K562 (cell line): ENCODE measurements around the gene PLEK2. TPM values are rescaled to one million over a fixed set of nuclear protein-coding genes. Genes with fewer than 3 reads are reported as not detected.

Source experiments
- DIDO1 ChIP-seq: fragments of 450-650 bp; IDR thresholded peaks from 2 replicates; pipeline ENCODE4 v1.6.1; 2016; ENCODE audit warnings: low read depth, missing biosample characterization, missing genetic modification characterization
- EP400 ChIP-seq: fragments of 450-650 bp; IDR thresholded peaks from 2 replicates; pipeline ENCODE4 v1.6.1; 2017; ENCODE audit warnings: antibody characterized with exemption, mild to moderate bottlenecking, moderate library complexity
- ETV1 ChIP-seq: fragments of 450-650 bp; conservative IDR thresholded peaks from 2 replicates; pipeline ENCODE4 v1.6.1; 2016; ENCODE audit warnings: missing genetic modification characterization, control low read depth, low read depth, missing compliant biosample characterization
- FOXJ2 ChIP-seq: fragments of 200-800 bp; sonication (Bioruptor generic); IDR thresholded peaks from 2 replicates; pipeline ENCODE4 v1.6.1; 2016; ENCODE audit warnings: missing genetic modification characterization, missing compliant biosample characterization
- GABPB1 ChIP-seq: sonication (generic); formaldehyde crosslinking; IDR thresholded peaks from 2 replicates; pipeline ENCODE4 v1.8.0; 2022; ENCODE audit warnings: mild to moderate bottlenecking, missing genetic modification reagents
- JUND ChIP-seq, 2 experiments: IDR thresholded peaks; 2 replicates in 1 of 2; 3 replicates in 1 of 2; pipeline ENCODE4 v1.6.1; 2011; ENCODE audit warnings: borderline replicate concordance in 2 of 2, low read depth in 2 of 2, low read length in 2 of 2, improper control_type of control experiment in 1 of 2, missing biosample characterization in 1 of 2, missing genetic modification characterization in 1 of 2, missing genetic modification reagents in 1 of 2
- KAT7 ChIP-seq: sonication (generic); formaldehyde crosslinking; IDR thresholded peaks from 2 replicates; pipeline ENCODE4 v1.8.0; 2022; ENCODE audit warnings: missing genetic modification reagents, mild to moderate bottlenecking, borderline replicate concordance
- MXI1 ChIP-seq: IDR thresholded peaks from 2 replicates; pipeline ENCODE4 v1.6.1; 2011; ENCODE audit warnings: low read depth, mild to moderate bottlenecking, improper control_type of control experiment, low read length
- MYBL2 ChIP-seq, 2 experiments: fragments of 450-650 bp in 1 of 2; sonication (generic) in 1 of 2; formaldehyde crosslinking in 1 of 2; IDR thresholded peaks; 2 replicates each; pipeline versions ENCODE4 v1.6.1 to v1.8.1; 2017 to 2022; ENCODE audit warnings: borderline replicate concordance in 1 of 2, inconsistent platforms in 1 of 2, low read depth in 1 of 2, mild to moderate bottlenecking in 1 of 2, missing genetic modification reagents in 1 of 2, moderate library complexity in 1 of 2
- NCOA4 ChIP-seq: fragments of 450-650 bp; IDR thresholded peaks from 2 replicates; pipeline ENCODE4 v1.6.1; 2018; ENCODE audit warnings: mild to moderate bottlenecking; ENCODE audit not compliant: partially characterized antibody
- RBBP5 ChIP-seq: fragments of 200-600 bp; sonication (generic); IDR thresholded peaks from 2 replicates; pipeline ENCODE4 v1.6.1; 2012; ENCODE audit warnings: borderline replicate concordance, mild to moderate bottlenecking, low read length, control low read depth, inconsistent platforms; ENCODE audit not compliant: insufficient read depth, poor library complexity, severe bottlenecking
- RBFOX2 ChIP-seq: fragments of 200-400 bp; formaldehyde crosslinking; IDR thresholded peaks from 2 replicates; pipeline ENCODE4 v1.6.1; 2017; ENCODE audit warnings: low read depth, mild to moderate bottlenecking, low read length, moderate library complexity
- SMAD4 ChIP-seq: fragments of 250-450 bp; sonication (Bioruptor Pico); conservative IDR thresholded peaks from 2 replicates; pipeline ENCODE4 v1.8.0; 2021; ENCODE audit warnings: inconsistent platforms, mild to moderate bottlenecking, moderate library complexity
- TAL1 ChIP-seq: fragments of 450-650 bp; IDR thresholded peaks from 2 replicates; pipeline ENCODE4 v1.6.1; 2016; ENCODE audit warnings: mild to moderate bottlenecking
- TARDBP ChIP-seq: fragments of 450-650 bp; IDR thresholded peaks from 2 replicates; pipeline ENCODE4 v1.6.1; 2016
- ZBTB33 ChIP-seq: sonication (generic); formaldehyde crosslinking; IDR thresholded peaks from 2 replicates; pipeline ENCODE4 v1.8.1; 2023; ENCODE audit warnings: mild to moderate bottlenecking, missing genetic modification reagents
- ZNF212 ChIP-seq: fragments of 450-650 bp; formaldehyde crosslinking; IDR thresholded peaks from 2 replicates; pipeline ENCODE4 v1.4.0; 2020; ENCODE audit warnings: mild to moderate bottlenecking
- polyA plus RNA-seq, 8 experiments: library from polyadenylated mRNA; depleted of rRNA in 4 of 8; stranded (reverse) in 5 of 8; unstranded in 3 of 8; fragments of >200 nt; fragmentation: Nextera tagmentation in 2 of 8; fragmentation: Illumina TruSeq in 1 of 8; extraction: Ambion mirVana in 2 of 8; extraction: Trizol in 1 of 8; gene quantifications; 2 replicates each; pipeline versions ENCODE4 v1.2.1 to v1.2.3, GENCODE V29; 2011 to 2014; ENCODE audit warnings: inconsistent platforms in 1 of 8, missing spikeins in 1 of 8
- total RNA-seq, 7 experiments: library from RNA; depleted of rRNA in 6 of 7; stranded (reverse); fragments of >200 nt in 6 of 7; fragmentation: Illumina TruSeq in 2 of 7; extraction: Trizol in 2 of 7; gene quantifications; 2 replicates each; pipeline versions ENCODE4 v1.2.1 to v1.2.3, GENCODE V29; 2011 to 2021; ENCODE audit warnings: low replicate concordance in 1 of 7
- TF ChIP-seq, protein P1 (sequence below), 3 experiments: fragments of 200-800 bp in 1 of 3; fragments of 250-450 bp in 1 of 3; fragments of 450-650 bp in 1 of 3; sonication (Bioruptor Pico) in 1 of 3; sonication (Bioruptor generic) in 1 of 3; formaldehyde crosslinking in 1 of 3; IDR thresholded peaks; 2 replicates each; pipeline versions ENCODE4 v1.6.1 to v1.8.0; 2016 to 2022; ENCODE audit warnings: mild to moderate bottlenecking in 2 of 3, missing genetic modification characterization in 2 of 3, missing compliant biosample characterization in 1 of 3, moderate library complexity in 1 of 3
- TF ChIP-seq, protein P2 (sequence below): fragments of 200-800 bp; sonication (Bioruptor generic); IDR thresholded peaks from 2 replicates; pipeline ENCODE4 v1.6.1; 2017; ENCODE audit warnings: missing genetic modification characterization, missing compliant biosample characterization

Gene PLEK2
- total and polyA plus RNA-seq, 9 of the 15 experiments (the other 6 are each of a cell fraction or from before 2014, with no cell fraction given), result not detected

DNA sequence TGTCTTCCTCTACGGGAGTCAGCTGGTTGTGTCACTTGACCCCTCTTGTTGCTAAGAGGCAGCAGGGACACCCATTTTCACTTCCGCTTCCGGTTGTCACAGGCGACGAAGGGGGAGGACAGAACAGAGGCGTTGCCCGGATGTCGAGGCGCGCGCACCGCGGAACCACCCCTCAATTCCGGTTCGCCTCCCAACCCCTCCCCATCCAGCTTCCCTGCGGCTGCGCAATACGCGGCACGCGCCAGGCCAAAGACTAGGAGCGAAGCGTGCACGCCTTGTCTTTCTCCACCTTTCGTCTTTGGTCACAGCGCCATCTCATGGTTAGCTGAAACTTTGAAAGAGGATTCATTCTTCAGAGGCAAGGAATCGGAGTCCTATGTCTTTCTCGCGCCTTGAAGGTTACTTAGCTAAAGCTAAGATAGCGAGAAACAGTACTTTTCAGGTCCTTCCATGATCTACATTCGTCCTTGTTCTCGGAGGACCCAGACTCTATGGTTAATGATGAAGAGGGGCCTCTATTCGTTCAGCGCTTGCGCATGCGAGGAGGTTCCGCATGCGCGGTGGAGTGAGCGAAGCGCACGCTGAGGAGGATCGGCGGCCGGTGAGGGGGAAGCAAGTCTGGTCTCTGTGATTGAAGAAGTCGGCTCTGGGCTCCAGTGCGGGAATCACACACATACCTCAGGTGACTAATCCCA is 52.0 kb downstream of the PLEK2 start, which contains the start of the genes ATP6V1D and EIF2S1 (continued):
- TF ChIP-seq ZBTB33 (peak; percentile 51; the same call in 1 of the 2 replicates), ETV1 (peak; percentile 85), FOXJ2 (tag) (peak; percentile 64; the same call in 1 of the 2 replicates), SMAD4 (0 out of 2 replicates have a peak, but pooled peaks have one; percentile 15), EP400 (peak; percentile 97), MXI1 (0 out of 2 replicates have a peak, but pooled peaks have one; percentile 64), RBFOX2 (peak; percentile 82), DIDO1 (peak; percentile 84), KAT7 (CRISPR knock-in tag) (peak; percentile 24; the same call in 1 of the 2 replicates), JUND (IDR thresholded peaks at IDR 0.05; ENCODE audit: borderline replicate concordance, low read depth, low read length) (peak; percentile 63; the same call in 1 of the 2 replicates), JUND (tag; IDR thresholded peaks at IDR 0.05; ENCODE audit: borderline replicate concordance, low read depth, low read length) (no peak; the same call in 2 of the 3 replicates), MYBL2 (IDR thresholded peaks at IDR 0.05; ENCODE audit: low read depth) (no peak), MYBL2 (CRISPR knock-in tag; IDR thresholded peaks at IDR 0.05; ENCODE audit: borderline replicate concordance) (no peak), NCOA4 (no peak), RBBP5 (peak; percentile 71), ZNF212 (CRISPR knock-in tag) (0 out of 2 replicates have a peak, but pooled peaks have one; percentile 8), TARDBP (peak; percentile 32; the same call in 1 of the 2 replicates), GABPB1 (CRISPR knock-in tag) (peak; percentile 93), TAL1 (no peak)
- TF ChIP-seq, protein P1, sequence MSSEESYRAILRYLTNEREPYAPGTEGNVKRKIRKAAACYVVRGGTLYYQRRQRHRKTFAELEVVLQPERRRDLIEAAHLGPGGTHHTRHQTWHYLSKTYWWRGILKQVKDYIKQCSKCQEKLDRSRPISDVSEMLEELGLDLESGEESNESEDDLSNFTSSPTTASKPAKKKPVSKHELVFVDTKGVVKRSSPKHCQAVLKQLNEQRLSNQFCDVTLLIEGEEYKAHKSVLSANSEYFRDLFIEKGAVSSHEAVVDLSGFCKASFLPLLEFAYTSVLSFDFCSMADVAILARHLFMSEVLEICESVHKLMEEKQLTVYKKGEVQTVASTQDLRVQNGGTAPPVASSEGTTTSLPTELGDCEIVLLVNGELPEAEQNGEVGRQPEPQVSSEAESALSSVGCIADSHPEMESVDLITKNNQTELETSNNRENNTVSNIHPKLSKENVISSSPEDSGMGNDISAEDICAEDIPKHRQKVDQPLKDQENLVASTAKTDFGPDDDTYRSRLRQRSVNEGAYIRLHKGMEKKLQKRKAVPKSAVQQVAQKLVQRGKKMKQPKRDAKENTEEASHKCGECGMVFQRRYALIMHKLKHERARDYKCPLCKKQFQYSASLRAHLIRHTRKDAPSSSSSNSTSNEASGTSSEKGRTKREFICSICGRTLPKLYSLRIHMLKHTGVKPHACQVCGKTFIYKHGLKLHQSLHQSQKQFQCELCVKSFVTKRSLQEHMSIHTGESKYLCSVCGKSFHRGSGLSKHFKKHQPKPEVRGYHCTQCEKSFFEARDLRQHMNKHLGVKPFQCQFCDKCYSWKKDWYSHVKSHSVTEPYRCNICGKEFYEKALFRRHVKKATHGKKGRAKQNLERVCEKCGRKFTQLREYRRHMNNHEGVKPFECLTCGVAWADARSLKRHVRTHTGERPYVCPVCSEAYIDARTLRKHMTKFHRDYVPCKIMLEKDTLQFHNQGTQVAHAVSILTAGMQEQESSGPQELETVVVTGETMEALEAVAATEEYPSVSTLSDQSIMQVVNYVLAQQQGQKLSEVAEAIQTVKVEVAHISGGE (CRISPR knock-in tag; IDR thresholded peaks at IDR 0.05), result peak; percentile 58 to 89 (median 63); a peak in 4 of 6 replicates
- TF ChIP-seq, protein P2, sequence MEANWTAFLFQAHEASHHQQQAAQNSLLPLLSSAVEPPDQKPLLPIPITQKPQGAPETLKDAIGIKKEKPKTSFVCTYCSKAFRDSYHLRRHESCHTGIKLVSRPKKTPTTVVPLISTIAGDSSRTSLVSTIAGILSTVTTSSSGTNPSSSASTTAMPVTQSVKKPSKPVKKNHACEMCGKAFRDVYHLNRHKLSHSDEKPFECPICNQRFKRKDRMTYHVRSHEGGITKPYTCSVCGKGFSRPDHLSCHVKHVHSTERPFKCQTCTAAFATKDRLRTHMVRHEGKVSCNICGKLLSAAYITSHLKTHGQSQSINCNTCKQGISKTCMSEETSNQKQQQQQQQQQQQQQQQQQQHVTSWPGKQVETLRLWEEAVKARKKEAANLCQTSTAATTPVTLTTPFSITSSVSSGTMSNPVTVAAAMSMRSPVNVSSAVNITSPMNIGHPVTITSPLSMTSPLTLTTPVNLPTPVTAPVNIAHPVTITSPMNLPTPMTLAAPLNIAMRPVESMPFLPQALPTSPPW (CRISPR knock-in tag), result peak; percentile 96
